ENCODE data around the gene WASF3. TPM values are rescaled to one million over a fixed set of nuclear protein-coding genes. Genes with fewer than 3 reads are reported as not detected.

Gene WASF3
- total RNA-seq, 1 donor from 2014 or later, result 25.8 TPM

GRCh38 chr13:26726684-26727083, 169.2 kb downstream of the WASF3 start:
- TF ChIP-seq EZH2 (IDR thresholded peaks at IDR 0.05; ENCODE audit: insufficient read depth, low read length), result no peak
- H3K79me2 ChIP-seq (ENCODE audit: insufficient read depth, low read length), result no peaks in the 10 kb centered on the region
- no peak overlapping the region for H3K9ac ChIP-seq (ENCODE audit: low read length)
- FAIRE-seq, result no peak
- no peak overlapping the region for H3K4me2 ChIP-seq (ENCODE audit: low read length)
- H3K27me3 Mint-ChIP-seq (ENCODE audit: low read depth, unreplicated experiment), result peaks cover 22% of the 10 kb centered on the region
- H3K27me3 ChIP-seq (ENCODE audit: insufficient read depth, low read length), result no peaks in the 10 kb centered on the region
- H3K27ac Mint-ChIP-seq (ENCODE audit: unreplicated experiment), result no peak overlapping the region
- no peaks in the 10 kb centered on the region for H3K9me3 Mint-ChIP-seq (ENCODE audit: unreplicated experiment)
- H3K36me3 Mint-ChIP-seq (ENCODE audit: low read depth, unreplicated experiment), result no peaks in the 10 kb centered on the region
- H3K4me3 Mint-ChIP-seq (ENCODE audit: unreplicated experiment), result no peak overlapping the region
- no peaks in the 10 kb centered on the region for H3K9me3 ChIP-seq (ENCODE audit: insufficient read depth, low read depth, low read length)
- H3K4me1 Mint-ChIP-seq (ENCODE audit: low read depth, unreplicated experiment), result no peaks in the 10 kb centered on the region
- no peaks in the 10 kb centered on the region for H4K20me1 ChIP-seq (ENCODE audit: insufficient read depth, low read length)
- H2AFZ ChIP-seq (ENCODE audit: low read depth, low read length), result no peak overlapping the region
- no peak for DNase-seq (ENCODE audit: low read depth)
- H3K36me3 ChIP-seq (ENCODE audit: insufficient read depth, low read length), result no peaks in the 10 kb centered on the region
- no peak overlapping the region for H3K27ac ChIP-seq (ENCODE audit: low read depth, low read length)
- no peak overlapping the region for H3K4me3 ChIP-seq (ENCODE audit: insufficient read depth, low read depth, low read length)
- H3K4me1 ChIP-seq (ENCODE audit: insufficient read depth, low read length), result no peaks in the 10 kb centered on the region

DNA sequence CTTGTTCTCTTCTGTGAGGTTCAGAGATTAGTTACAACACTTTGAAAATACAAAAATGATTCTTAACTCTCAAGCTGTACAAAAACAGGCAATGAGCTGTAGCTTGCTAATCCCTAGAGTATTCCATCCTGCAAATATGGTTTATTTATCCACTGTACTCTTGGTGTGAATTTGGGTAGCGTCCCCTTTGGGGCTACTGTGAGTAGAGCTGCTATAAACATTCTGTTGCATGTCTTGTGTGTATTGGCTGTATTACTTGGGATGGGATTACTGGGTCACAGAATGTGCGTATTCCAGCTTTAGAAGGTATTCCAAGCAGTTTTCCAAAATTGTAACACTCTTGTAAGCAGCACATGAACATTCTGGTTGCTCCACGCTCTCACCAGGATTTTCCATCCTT, 169.6 kb downstream of the WASF3 start:
- FAIRE-seq, result no peak
- no peak overlapping the region for H3K4me3 Mint-ChIP-seq (ENCODE audit: unreplicated experiment)
- H3K27me3 ChIP-seq (ENCODE audit: insufficient read depth, low read length), result no peaks in the 10 kb centered on the region
- no peak for DNase-seq (ENCODE audit: low read depth)
- no peak for TF ChIP-seq EZH2 (IDR thresholded peaks at IDR 0.05; ENCODE audit: insufficient read depth, low read length)
- TF ChIP-seq, protein P1, sequence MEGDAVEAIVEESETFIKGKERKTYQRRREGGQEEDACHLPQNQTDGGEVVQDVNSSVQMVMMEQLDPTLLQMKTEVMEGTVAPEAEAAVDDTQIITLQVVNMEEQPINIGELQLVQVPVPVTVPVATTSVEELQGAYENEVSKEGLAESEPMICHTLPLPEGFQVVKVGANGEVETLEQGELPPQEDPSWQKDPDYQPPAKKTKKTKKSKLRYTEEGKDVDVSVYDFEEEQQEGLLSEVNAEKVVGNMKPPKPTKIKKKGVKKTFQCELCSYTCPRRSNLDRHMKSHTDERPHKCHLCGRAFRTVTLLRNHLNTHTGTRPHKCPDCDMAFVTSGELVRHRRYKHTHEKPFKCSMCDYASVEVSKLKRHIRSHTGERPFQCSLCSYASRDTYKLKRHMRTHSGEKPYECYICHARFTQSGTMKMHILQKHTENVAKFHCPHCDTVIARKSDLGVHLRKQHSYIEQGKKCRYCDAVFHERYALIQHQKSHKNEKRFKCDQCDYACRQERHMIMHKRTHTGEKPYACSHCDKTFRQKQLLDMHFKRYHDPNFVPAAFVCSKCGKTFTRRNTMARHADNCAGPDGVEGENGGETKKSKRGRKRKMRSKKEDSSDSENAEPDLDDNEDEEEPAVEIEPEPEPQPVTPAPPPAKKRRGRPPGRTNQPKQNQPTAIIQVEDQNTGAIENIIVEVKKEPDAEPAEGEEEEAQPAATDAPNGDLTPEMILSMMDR (IDR thresholded peaks at IDR 0.05; ENCODE audit: insufficient read depth, low read depth, low read length), result no peak
- no peak overlapping the region for H3K9ac ChIP-seq (ENCODE audit: low read length)
- no peaks in the 10 kb centered on the region for H4K20me1 ChIP-seq (ENCODE audit: insufficient read depth, low read length)
- no peak overlapping the region for H2AFZ ChIP-seq (ENCODE audit: low read depth, low read length)
- no peak overlapping the region for H3K27ac Mint-ChIP-seq (ENCODE audit: unreplicated experiment)
- H3K4me3 ChIP-seq (ENCODE audit: insufficient read depth, low read depth, low read length), result no peak overlapping the region
- no peak overlapping the region for H3K4me2 ChIP-seq (ENCODE audit: low read length)
- no peaks in the 10 kb centered on the region for H3K4me1 ChIP-seq (ENCODE audit: insufficient read depth, low read length)
- H3K4me1 Mint-ChIP-seq (ENCODE audit: low read depth, unreplicated experiment), result no peaks in the 10 kb centered on the region
- H3K36me3 Mint-ChIP-seq (ENCODE audit: low read depth, unreplicated experiment), result no peaks in the 10 kb centered on the region
- H3K9me3 Mint-ChIP-seq (ENCODE audit: unreplicated experiment), result no peaks in the 10 kb centered on the region
- peaks cover 26% of the 10 kb centered on the region for H3K27me3 Mint-ChIP-seq (ENCODE audit: low read depth, unreplicated experiment)
- H3K27ac ChIP-seq (ENCODE audit: low read depth, low read length), result no peak overlapping the region
- H3K79me2 ChIP-seq (ENCODE audit: insufficient read depth, low read length), result no peaks in the 10 kb centered on the region
- H3K36me3 ChIP-seq (ENCODE audit: insufficient read depth, low read length), result no peaks in the 10 kb centered on the region
- no peaks in the 10 kb centered on the region for H3K9me3 ChIP-seq (ENCODE audit: insufficient read depth, low read depth, low read length)

DNA sequence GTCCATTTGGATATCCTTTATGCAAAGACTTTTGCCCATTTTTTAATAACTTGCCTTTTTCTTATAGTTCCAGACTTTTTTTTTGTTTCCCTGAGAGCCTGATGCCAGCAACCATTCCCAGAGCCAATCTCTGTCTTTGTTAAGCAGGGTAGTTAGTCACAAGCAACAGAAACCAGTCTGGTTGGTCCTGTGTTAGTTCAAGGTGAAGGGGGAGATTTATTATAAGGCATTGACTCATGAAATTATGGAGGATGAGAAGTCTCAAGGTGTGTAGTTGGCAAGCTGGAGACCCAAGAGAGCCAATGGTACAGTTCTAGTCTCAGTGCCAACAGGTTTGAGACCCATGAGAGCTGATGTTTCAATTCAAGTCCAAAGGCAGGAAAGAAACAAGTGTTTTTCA, 170.2 kb downstream of the WASF3 start:
- Mint-ChIP-seq H3K4me3 (ENCODE audit: unreplicated experiment) (no peak overlapping the region), H3K36me3 (ENCODE audit: low read depth, unreplicated experiment) (no peaks in the 10 kb centered on the region), H3K4me1 (ENCODE audit: low read depth, unreplicated experiment) (no peaks in the 10 kb centered on the region), H3K27me3 (ENCODE audit: low read depth, unreplicated experiment) (peaks cover 26% of the 10 kb centered on the region), H3K27ac (ENCODE audit: unreplicated experiment) (no peak overlapping the region), H3K9me3 (ENCODE audit: unreplicated experiment) (no peaks in the 10 kb centered on the region)
- H3K4me2 ChIP-seq (ENCODE audit: low read length), result no peak overlapping the region
- no peak overlapping the region for H3K9ac ChIP-seq (ENCODE audit: low read length)
- H2AFZ ChIP-seq (ENCODE audit: low read depth, low read length), result no peak overlapping the region
- H3K36me3 ChIP-seq (ENCODE audit: insufficient read depth, low read length), result no peaks in the 10 kb centered on the region
- no peaks in the 10 kb centered on the region for H3K27me3 ChIP-seq (ENCODE audit: insufficient read depth, low read length)
- no peaks in the 10 kb centered on the region for H3K79me2 ChIP-seq (ENCODE audit: insufficient read depth, low read length)
- DNase-seq (ENCODE audit: low read depth) (no peak), FAIRE-seq (no peak)
- no peaks in the 10 kb centered on the region for H4K20me1 ChIP-seq (ENCODE audit: insufficient read depth, low read length)
- H3K4me1 ChIP-seq (ENCODE audit: insufficient read depth, low read length), result no peaks in the 10 kb centered on the region
- no peak for TF ChIP-seq EZH2 (IDR thresholded peaks at IDR 0.05; ENCODE audit: insufficient read depth, low read length)
- TF ChIP-seq, protein P1 (IDR thresholded peaks at IDR 0.05; ENCODE audit: insufficient read depth, low read depth, low read length), result no peak
- no peak overlapping the region for H3K27ac ChIP-seq (ENCODE audit: low read depth, low read length)
- no peak overlapping the region for H3K4me3 ChIP-seq (ENCODE audit: insufficient read depth, low read depth, low read length)
- no peaks in the 10 kb centered on the region for H3K9me3 ChIP-seq (ENCODE audit: insufficient read depth, low read depth, low read length)
